Measurements from ENCODE around the gene ZIC4.

DNA sequence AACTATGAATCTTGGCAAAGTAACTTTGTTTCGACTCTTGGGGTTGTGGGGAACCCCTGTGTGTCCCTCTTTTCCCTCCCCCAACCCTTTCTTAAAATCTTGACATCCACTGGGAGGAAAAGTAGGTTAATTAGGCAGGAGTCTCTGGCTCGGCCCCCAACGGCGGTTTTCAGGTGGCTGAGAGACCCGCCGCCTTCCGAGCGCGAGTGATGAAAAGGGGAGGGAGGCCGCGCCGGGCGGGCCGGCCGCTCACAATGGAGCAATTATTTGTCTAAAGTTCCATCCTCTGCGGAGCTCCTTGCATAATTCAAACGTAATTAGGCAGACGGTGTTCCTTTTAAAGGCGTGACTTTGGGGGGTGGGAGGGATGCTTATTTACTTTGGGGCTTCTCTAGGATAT, 51.7 kb downstream of the ZIC4 start:
- TF ChIP-seq CTCF (IDR thresholded peaks at IDR 0.05) = no peak
- no peak for TF ChIP-seq POLR2A (IDR thresholded peaks at IDR 0.05)
- TF ChIP-seq POLR2AphosphoS5 (IDR thresholded peaks at IDR 0.05) = no peak

Data from prostate gland (tissue), 2 donors.